Endothelial cell of umbilical vein (primary cell): ENCODE data around the gene SNX25. TPM values are rescaled to one million over a fixed set of nuclear protein-coding genes. Genes with fewer than 3 reads are reported as not detected.
A peak's percentile ranks its signal among the peaks of the same experiment; 100 is the strongest.

Experiments
- BruUV-seq: library from RNA; stranded (reverse); fragments of 400-500 nt; replicated peaks from 2 replicates; lab custom pipeline; 2021; lab: Mats Ljungman, UMichigan
- CTCF ChIA-PET: fragments of 300-600, 350-600 bp; sonication (Branson Sonifier 250); formaldehyde crosslinking; loops from one replicate; lab custom pipeline; 2021; ENCODE audit warnings: antibody characterized with exemption, inconsistent platforms; lab: Charles Lee
- POLR2A ChIA-PET: fragments of 300-600, 350-600 bp; sonication (Branson Sonifier 250); formaldehyde crosslinking; loops from one replicate; lab custom pipeline; 2021; ENCODE audit warnings: antibody characterized with exemption, inconsistent platforms; lab: Charles Lee
- DNase-seq: peaks from one replicate; pipeline ENCODE4 v3.0.0-alpha.2; 2011; ENCODE audit warnings: low read depth, low spot score
- FAIRE-seq: peaks from 2 replicates; lab custom pipeline; 2011; peaks lifted over from hg19 to GRCh38; lab: Jason Lieb, UNC
- H2AFZ ChIP-seq: 2 replicates; pipeline ENCODE4 v1.6.0; 2012; ENCODE audit warnings: low read depth, low read length, control low read depth, inconsistent platforms
- H3K27ac ChIP-seq: 2 replicates; pipeline ENCODE4 v1.5.1; 2011; ENCODE audit warnings: low read depth, mild to moderate bottlenecking, control low read depth, low read length, moderate library complexity; ENCODE audit not compliant: insufficient read depth
- H3K27me3 ChIP-seq, 2 experiments: 2 replicates each; pipeline versions ENCODE4 v1.6.0 to v1.6.1; 2011; ENCODE audit warnings: low read length in 2 of 2, mixed read lengths in 1 of 2; ENCODE audit not compliant: control insufficient read depth in 2 of 2, insufficient read depth in 2 of 2
- H3K36me3 ChIP-seq, 2 experiments: 2 replicates in 1 of 2; 3 replicates in 1 of 2; pipeline ENCODE4 v1.5.1; 2011; ENCODE audit warnings: low read length in 2 of 2, mild to moderate bottlenecking in 1 of 2, moderate library complexity in 1 of 2; ENCODE audit not compliant: control insufficient read depth in 2 of 2, insufficient read depth in 2 of 2; ENCODE audit errors: extremely low read depth in 1 of 2
- H3K4me1 ChIP-seq: 3 replicates; pipeline ENCODE4 v1.5.1; 2011; ENCODE audit warnings: mild to moderate bottlenecking, low read length; ENCODE audit not compliant: control insufficient read depth, insufficient read depth; ENCODE audit errors: extremely low read depth
- H3K4me2 ChIP-seq: 2 replicates; pipeline ENCODE4 v1.6.1; 2011; ENCODE audit warnings: low read length, control low read depth, mixed read lengths; ENCODE audit not compliant: insufficient read depth
- H3K4me3 ChIP-seq, 3 experiments: fragments of 200-600 bp in 1 of 3; sonication (generic), shearing (Covaris generic) in 1 of 3; replicated peaks in 1 of 3; 2 replicates each; pipeline ENCODE4 v1.5.1; 2011 to 2016; ENCODE audit warnings: control low read depth in 3 of 3, low read length in 3 of 3, mild to moderate bottlenecking in 2 of 3, inconsistent platforms in 1 of 3, low read depth in 1 of 3, moderate library complexity in 1 of 3; ENCODE audit not compliant: insufficient read depth in 1 of 3
- H3K79me2 ChIP-seq: 2 replicates; pipeline ENCODE4 v1.6.0; 2012; ENCODE audit warnings: low read length, inconsistent platforms; ENCODE audit not compliant: control insufficient read depth, insufficient read depth
- H3K9ac ChIP-seq: replicated peaks from 2 replicates; pipeline ENCODE3; 2011; ENCODE audit warnings: low read length, control low read depth; ENCODE audit not compliant: insufficient read depth; ENCODE audit errors: extremely low read depth
- H3K9me1 ChIP-seq: replicated peaks from 3 replicates; pipeline ENCODE4 v1.6.0; 2011; ENCODE audit warnings: mild to moderate bottlenecking, low read length; ENCODE audit not compliant: control insufficient read depth, insufficient read depth; ENCODE audit errors: extremely low read depth
- H3K9me3 ChIP-seq: replicated peaks from 2 replicates; pipeline ENCODE4 v1.5.1; 2012; ENCODE audit warnings: low read length, inconsistent platforms; ENCODE audit not compliant: control insufficient read depth, insufficient read depth
- H4K20me1 ChIP-seq: replicated peaks from 2 replicates; pipeline ENCODE3; 2011; ENCODE audit warnings: mild to moderate bottlenecking, low read length; ENCODE audit not compliant: control insufficient read depth, insufficient read depth; ENCODE audit errors: extremely low read depth
- CTCF ChIP-seq, 2 donors: IDR thresholded peaks; 1 replicate in 1 of 2; 2 replicates in 1 of 2; pipeline ENCODE4 v1.5.1; 2011; ENCODE audit warnings: low read length in 2 of 2, mild to moderate bottlenecking in 2 of 2, moderate library complexity in 2 of 2, control low read depth in 1 of 2, inconsistent platforms in 1 of 2, low read depth in 1 of 2; ENCODE audit not compliant: insufficient read depth in 1 of 2; ENCODE audit errors: extremely low read depth in 1 of 2
- EZH2 ChIP-seq: IDR thresholded peaks from 2 replicates; pipeline ENCODE4 v1.6.1; 2012; ENCODE audit warnings: borderline replicate concordance, low read depth, mild to moderate bottlenecking, moderate library complexity, low read length, inconsistent platforms; ENCODE audit not compliant: severe bottlenecking
- FOS ChIP-seq: IDR thresholded peaks from 2 replicates; pipeline ENCODE4 v1.6.1; 2011; ENCODE audit warnings: mild to moderate bottlenecking, low read length, moderate library complexity, borderline replicate concordance; ENCODE audit not compliant: insufficient read depth
- GATA2 ChIP-seq: IDR thresholded peaks from 2 replicates; pipeline ENCODE4 v1.7.0; 2011; ENCODE audit warnings: low read depth, mild to moderate bottlenecking, moderate library complexity, mixed read lengths, low read length; ENCODE audit not compliant: insufficient read length, insufficient read depth
- JUN ChIP-seq: IDR thresholded peaks from 2 replicates; pipeline ENCODE4 v1.6.1; 2011; ENCODE audit warnings: borderline replicate concordance, low read depth; ENCODE audit not compliant: insufficient read length, insufficient read depth
- MAX ChIP-seq: IDR thresholded peaks from 2 replicates; pipeline ENCODE4 v1.6.1; 2011; ENCODE audit not compliant: insufficient read depth, insufficient read length
- MYC ChIP-seq: IDR thresholded peaks from one replicate; pipeline ENCODE4 v1.6.1; 2011; ENCODE audit warnings: mild to moderate bottlenecking, low read depth, low read length
- POLR2A ChIP-seq: IDR thresholded peaks from 2 replicates; pipeline ENCODE4 v1.6.1; 2012; ENCODE audit warnings: low read depth, mild to moderate bottlenecking, control low read depth, low read length
- POLR2AphosphoS5 ChIP-seq: IDR thresholded peaks from 2 replicates; pipeline ENCODE4 v1.6.1; 2012; ENCODE audit warnings: low read depth, mild to moderate bottlenecking, control low read depth, low read length, moderate library complexity; ENCODE audit not compliant: insufficient read depth
- dilution Hi-C: fragments of 300-500 bp; cut with MboI; formaldehyde crosslinking; loops from one replicate; pipeline ENCODE4 v1.15.0; 2019; ENCODE audit warnings: low sequenced_read_pairs; ENCODE audit not compliant: extremely low pct_ligation_motif_present
- intact Hi-C: fragments of 100-400 bp; cut with micrococcal nuclease; formaldehyde crosslinking; loops from one replicate; pipeline ENCODE4 v1.10.0; 2022
- polyA plus RNA-seq, 4 experiments: library from polyadenylated mRNA; depleted of rRNA in 3 of 4; stranded (reverse) in 3 of 4; unstranded in 1 of 4; fragments of >200 nt; gene quantifications; 2 replicates each; pipeline versions ENCODE4 v1.2.1 to v1.2.3, GENCODE V29; 2011 to 2012; ENCODE audit warnings: missing spikeins in 1 of 4
- total RNA-seq: library from RNA; stranded (reverse); gene quantifications from 2 replicates; pipeline ENCODE4 v1.2.3, GENCODE V29; 2021

Gene SNX25
- total and polyA plus RNA-seq, 2 donors (not counting 3 experiments of a cell fraction or from before 2014, with no cell fraction given) = 6.6 to 16.1 TPM

- no peaks in the 10 kb centered on the region for H3K79me2 ChIP-seq
- H4K20me1 ChIP-seq = no peaks in the 10 kb centered on the region
- no peak overlapping the region for H2AFZ ChIP-seq
- no peaks in the 10 kb centered on the region for H3K9me3 ChIP-seq
- FAIRE-seq = no peak
- no peak overlapping the region for H3K27ac ChIP-seq
- H3K36me3 ChIP-seq = peaks cover 0 to 5% of the 10 kb centered on the region in 2 experiments
- no peaks in the 10 kb centered on the region for H3K9me1 ChIP-seq
- intact Hi-C loops = loop anchor here (5.0 kb wide), 1 partner anchor 163 kb away; the partner anchor contains the start of gene SLC25A4
- TF ChIP-seq CTCF (IDR thresholded peaks at IDR 0.05; ENCODE audit: extremely low read depth in 1 of 2, insufficient read depth in 1 of 2, low read depth in 1 of 2, low read length in 2 of 2) = peak; percentile 16 to 22
- TF ChIP-seq POLR2A = no peak
- ChIA-PET POLR2A (no interaction called here), CTCF (interaction anchor here (1.3 to 2.2 kb wide), 2 partner anchors 103 to 265 kb away, joined by 3 to 5 read pairs; no protein-coding TSS in a partner anchor)
- DNase-seq = peak; percentile 18
- BruUV-seq = no TSS peak
- no peaks in the 10 kb centered on the region for H3K4me1 ChIP-seq
- no peaks in the 10 kb centered on the region for H3K27me3 ChIP-seq
- no peak overlapping the region for H3K9ac ChIP-seq
- no peak overlapping the region for H3K4me2 ChIP-seq
- dilution Hi-C loops = no loop called here
- no peak overlapping the region for H3K4me3 ChIP-seq
These were observed 95.7 kb downstream of the SNX25 start for GRCh38 chr4:185304944-185305690.

GRCh38 chr4:185305979-185306442 is 96.6 kb downstream of the SNX25 start:
- TF ChIP-seq POLR2A = no peak
- no peak for TF ChIP-seq CTCF (IDR thresholded peaks at IDR 0.05; ENCODE audit: extremely low read depth in 1 of 2, insufficient read depth in 1 of 2, low read depth in 1 of 2, low read length in 2 of 2)
- TF ChIP-seq EZH2 = no peak
- no peak for TF ChIP-seq MAX
- no peak for TF ChIP-seq MYC
- no peak for TF ChIP-seq GATA2
- no peak for TF ChIP-seq JUN
- TF ChIP-seq POLR2AphosphoS5 = no peak
- TF ChIP-seq FOS = no peak
- Histone ChIP-seq H2AFZ (no peak overlapping the region), H3K4me1 (no peaks in the 10 kb centered on the region), H3K36me3 (peaks cover 0 to 5% of the 10 kb centered on the region in 2 experiments), H3K79me2 (no peaks in the 10 kb centered on the region), H3K27ac (no peak overlapping the region), H4K20me1 (no peaks in the 10 kb centered on the region), H3K4me2 (no peak overlapping the region), H3K9me1 (no peaks in the 10 kb centered on the region), H3K27me3 (no peaks in the 10 kb centered on the region), H3K4me3 (no peak overlapping the region), H3K9me3 (no peaks in the 10 kb centered on the region), H3K9ac (no peak overlapping the region)
- ChIA-PET CTCF (interaction anchor here (0.7 to 2.3 kb wide), 7 partner anchors 9 to 266 kb away, joined by 3 to 8 read pairs (median 3); no protein-coding TSS in a partner anchor), POLR2A (no interaction called here)
- FAIRE-seq = peak; percentile 46
- dilution Hi-C loops = no loop called here
- no TSS peak for BruUV-seq
- DNase-seq = peak; percentile 27
- intact Hi-C loops = loop anchor here (5.0 kb wide), 1 partner anchor 164 kb away; the partner anchor contains the start of gene SLC25A4
